IPS-15b (cell line): ENCODE measurements around the gene RPL4.

Experiments
- H3K27me3 ChIP-seq: one replicate; pipeline ENCODE4 v1.6.1; 2013; ENCODE audit warnings: low read length; ENCODE audit not compliant: control insufficient read depth, insufficient read depth
- H3K36me3 ChIP-seq: one replicate; pipeline ENCODE4 v1.6.1; 2013; ENCODE audit warnings: low read length; ENCODE audit not compliant: control insufficient read depth, insufficient read depth
- H3K4me1 ChIP-seq: one replicate; pipeline ENCODE4 v1.6.1; 2013; ENCODE audit warnings: mild to moderate bottlenecking, low read length; ENCODE audit not compliant: control insufficient read depth, insufficient read depth
- H3K4me3 ChIP-seq: one replicate; pipeline ENCODE4 v1.5.1; 2013; ENCODE audit warnings: low read depth, low read length
- H3K9ac ChIP-seq: one replicate; pipeline ENCODE4 v1.6.1; 2013; ENCODE audit warnings: low read depth, mild to moderate bottlenecking, low read length
- H3K9me3 ChIP-seq: one replicate; pipeline ENCODE4 v1.6.1; 2013; ENCODE audit warnings: mild to moderate bottlenecking, low read length; ENCODE audit not compliant: control insufficient read depth, insufficient read depth

RPL4 gene

DNA sequence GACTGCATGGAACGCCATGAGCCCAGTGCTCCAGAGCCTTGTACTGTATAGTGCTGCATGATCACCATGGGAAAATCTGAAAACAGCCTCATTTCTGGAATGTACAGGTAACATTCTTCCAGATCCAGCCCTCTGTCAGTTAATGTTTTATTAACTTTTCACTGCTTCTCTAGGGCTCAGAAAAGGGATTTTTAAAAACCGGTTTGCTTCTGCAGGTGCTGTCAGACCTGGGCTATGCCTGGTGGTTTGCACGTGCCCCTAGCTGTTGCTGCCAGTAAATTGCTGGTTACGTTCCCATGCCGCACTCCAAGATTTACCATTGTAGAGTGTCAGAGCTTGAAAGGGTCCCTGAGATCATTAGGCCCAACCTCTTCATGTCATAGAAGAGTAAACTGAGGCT is 16.1 kb downstream of the RPL4 start:
- H3K27me3 ChIP-seq = no peaks in the 10 kb centered on the region

DNA sequence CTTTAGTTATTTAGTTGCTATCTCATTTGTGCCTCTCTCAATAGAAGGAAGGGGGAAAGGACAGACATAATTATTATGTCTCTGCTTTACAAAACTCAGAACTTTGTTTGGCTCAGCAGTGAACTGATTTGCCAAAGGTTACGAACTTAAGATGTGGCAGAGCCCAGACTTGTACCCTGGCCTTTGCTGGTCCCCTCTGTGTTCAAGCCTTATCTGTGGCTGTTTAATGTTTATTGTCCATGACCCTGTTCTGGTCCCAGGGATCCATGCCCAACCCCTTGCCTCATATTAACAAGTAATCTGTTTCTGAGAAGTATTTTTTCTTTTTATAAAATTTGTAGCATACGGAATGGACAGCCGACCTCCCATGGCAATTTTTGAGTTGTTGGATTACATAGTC is 17.8 kb downstream of the RPL4 start:
- Histone ChIP-seq H3K27me3 (no peaks in the 10 kb centered on the region), H3K9me3 (no peaks in the 10 kb centered on the region), H3K4me3 (no peak overlapping the region), H3K36me3 (peaks cover 12% of the 10 kb centered on the region), H3K4me1 (no peaks in the 10 kb centered on the region), H3K9ac (no peak overlapping the region)

More for the DNA sequence above, 16.1 kb downstream of the RPL4 start:
- Histone ChIP-seq H3K4me1 (no peaks in the 10 kb centered on the region), H3K9ac (no peak overlapping the region), H3K9me3 (no peaks in the 10 kb centered on the region), H3K36me3 (peaks cover 3% of the 10 kb centered on the region), H3K4me3 (no peak overlapping the region)

DNA sequence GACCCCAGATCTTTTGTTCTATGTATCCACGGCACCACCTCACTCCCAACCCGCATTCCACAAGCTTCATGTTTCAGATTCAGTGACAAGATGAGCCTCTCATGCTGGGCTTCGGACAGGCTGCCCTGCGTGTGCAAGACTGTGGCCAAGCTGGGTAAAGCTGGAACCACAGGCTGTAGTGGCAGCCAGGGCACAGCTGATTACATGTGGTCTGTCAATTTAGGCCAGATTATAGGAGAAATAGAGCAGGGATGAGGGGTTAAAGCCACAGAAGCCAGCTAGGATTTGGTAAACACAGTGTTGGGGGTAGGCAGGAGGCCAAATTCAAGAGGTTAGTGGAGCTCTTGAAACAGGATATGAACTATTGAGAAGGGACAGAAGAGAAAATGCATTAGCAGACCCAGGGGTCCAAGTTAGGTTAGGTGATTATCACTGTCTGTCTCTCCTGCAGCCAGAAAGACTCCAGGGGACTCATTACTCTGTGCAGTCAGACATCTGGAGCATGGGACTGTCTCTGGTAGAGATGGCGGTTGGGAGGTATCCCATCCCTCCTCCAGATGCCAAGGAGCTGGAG is 20.0 kb downstream of the RPL4 start:
- H3K4me1 ChIP-seq = no peaks in the 10 kb centered on the region
- peaks cover 13% of the 10 kb centered on the region for H3K36me3 ChIP-seq
- H3K9ac ChIP-seq = no peak overlapping the region
- no peak overlapping the region for H3K4me3 ChIP-seq
- no peaks in the 10 kb centered on the region for H3K27me3 ChIP-seq
- H3K9me3 ChIP-seq = no peaks in the 10 kb centered on the region

DNA sequence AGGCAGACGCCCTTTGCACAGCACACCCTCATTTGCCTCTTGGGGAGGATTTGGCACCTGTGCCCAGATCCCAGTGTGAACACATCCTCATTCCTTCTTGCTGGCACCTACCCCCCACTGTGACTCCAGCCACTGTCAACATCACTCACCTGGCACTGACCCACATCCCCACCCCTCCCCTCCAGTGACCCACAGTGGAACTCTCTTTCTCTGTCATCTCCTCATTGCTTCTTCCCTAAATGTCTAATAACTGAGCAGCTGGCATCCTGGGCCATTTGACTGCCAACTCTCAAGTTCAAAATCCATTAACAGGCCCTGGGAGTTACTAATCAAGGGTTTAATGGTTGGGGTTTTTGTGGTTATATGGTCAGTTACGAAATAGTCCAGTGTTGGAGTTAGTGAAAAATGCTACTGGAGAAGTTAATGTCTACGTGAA is 21.5 kb downstream of the RPL4 start:
- no peaks in the 10 kb centered on the region for H3K4me1 ChIP-seq
- H3K9ac ChIP-seq = no peak overlapping the region
- H3K36me3 ChIP-seq = peaks cover 13% of the 10 kb centered on the region
- H3K27me3 ChIP-seq = no peaks in the 10 kb centered on the region
- H3K9me3 ChIP-seq = no peaks in the 10 kb centered on the region
- H3K4me3 ChIP-seq = no peak overlapping the region

DNA sequence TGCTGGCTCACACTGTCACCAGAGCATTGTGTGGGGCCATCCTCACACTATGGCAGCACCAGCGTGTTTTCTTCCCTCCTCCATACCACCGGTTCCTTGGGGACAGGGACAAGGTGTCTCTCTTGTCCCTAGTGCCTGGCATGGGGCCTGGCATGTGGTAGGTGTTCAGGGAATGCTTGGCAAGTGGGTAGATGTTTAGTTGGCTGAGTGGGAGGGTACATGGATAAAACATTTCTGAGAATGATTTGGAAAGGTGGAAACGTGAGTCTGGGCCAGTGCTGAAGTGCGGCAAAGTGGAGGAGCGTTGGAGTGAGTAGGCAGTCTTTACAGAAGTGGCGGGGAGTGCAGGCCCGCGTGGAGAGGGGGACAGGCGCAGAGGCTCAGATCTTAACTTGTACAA is 22.1 kb downstream of the RPL4 start:
- H3K9me3 ChIP-seq = no peaks in the 10 kb centered on the region
- no peak overlapping the region for H3K9ac ChIP-seq
- H3K4me3 ChIP-seq = no peak overlapping the region
- H3K4me1 ChIP-seq = no peaks in the 10 kb centered on the region
- peaks cover 13% of the 10 kb centered on the region for H3K36me3 ChIP-seq
- no peaks in the 10 kb centered on the region for H3K27me3 ChIP-seq

DNA sequence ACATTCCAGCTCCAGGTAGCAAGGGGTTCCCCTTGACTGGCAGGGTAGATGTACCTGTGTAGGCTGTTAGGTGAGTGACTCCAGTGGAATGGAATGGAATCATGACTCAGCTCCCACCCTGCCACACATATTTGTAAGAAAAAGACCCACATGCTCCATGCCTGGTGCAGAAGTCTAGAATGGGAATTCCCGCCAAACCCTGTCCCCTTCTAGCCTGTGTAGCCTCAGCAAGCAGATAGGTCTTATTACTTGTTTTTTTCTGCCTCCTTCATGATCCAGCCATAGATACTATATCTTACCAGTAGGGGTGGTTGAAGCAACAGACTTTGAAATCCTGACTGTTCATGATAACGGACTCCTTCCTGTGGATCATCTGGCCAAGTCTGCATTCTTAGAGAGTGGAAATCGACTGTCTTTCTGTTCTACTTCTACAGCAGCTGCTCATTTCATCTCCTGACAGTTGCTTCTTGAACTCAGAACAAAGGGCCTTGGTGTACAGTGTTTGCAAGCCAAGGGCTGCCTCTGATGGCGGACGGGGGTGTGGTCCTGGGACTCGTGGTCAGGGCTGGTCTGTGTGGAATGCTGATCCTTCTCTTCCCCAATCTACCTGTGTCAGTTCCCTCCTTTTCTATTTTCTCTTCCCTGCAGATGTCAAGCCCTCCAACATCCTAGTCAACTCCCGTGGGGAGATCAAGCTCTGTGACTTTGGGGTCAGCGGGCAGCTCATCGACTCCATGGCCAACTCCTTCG is 23.4 kb downstream of the RPL4 start:
- Histone ChIP-seq H3K4me3 (no peak overlapping the region), H3K4me1 (peaks cover 2% of the 10 kb centered on the region), H3K9ac (no peak overlapping the region), H3K9me3 (no peaks in the 10 kb centered on the region), H3K27me3 (no peaks in the 10 kb centered on the region), H3K36me3 (peaks cover 13% of the 10 kb centered on the region)

DNA sequence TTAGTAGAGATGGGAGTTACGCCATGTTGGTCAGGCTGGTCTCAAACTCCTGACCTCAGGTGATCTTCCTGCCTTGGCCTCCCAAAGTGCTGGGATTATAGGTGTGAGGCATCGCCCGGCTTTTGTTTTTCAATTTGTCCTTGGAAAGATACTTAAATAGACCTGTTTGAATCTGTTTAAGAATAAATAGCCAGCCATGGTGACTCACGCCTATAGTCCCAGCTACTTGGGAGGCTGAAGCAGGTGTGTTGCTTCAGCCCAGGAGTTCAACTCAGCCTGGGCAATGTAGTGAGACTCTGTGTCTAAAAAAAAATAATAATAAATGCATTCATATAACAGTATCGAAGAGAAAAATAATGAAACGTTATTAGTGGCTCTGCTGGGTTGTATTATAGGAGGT is 24.4 kb downstream of the RPL4 start:
- Histone ChIP-seq H3K4me1 (peaks cover 4% of the 10 kb centered on the region), H3K27me3 (no peaks in the 10 kb centered on the region), H3K9ac (no peak overlapping the region), H3K9me3 (no peaks in the 10 kb centered on the region), H3K36me3 (peaks cover 13% of the 10 kb centered on the region), H3K4me3 (no peak overlapping the region)

DNA sequence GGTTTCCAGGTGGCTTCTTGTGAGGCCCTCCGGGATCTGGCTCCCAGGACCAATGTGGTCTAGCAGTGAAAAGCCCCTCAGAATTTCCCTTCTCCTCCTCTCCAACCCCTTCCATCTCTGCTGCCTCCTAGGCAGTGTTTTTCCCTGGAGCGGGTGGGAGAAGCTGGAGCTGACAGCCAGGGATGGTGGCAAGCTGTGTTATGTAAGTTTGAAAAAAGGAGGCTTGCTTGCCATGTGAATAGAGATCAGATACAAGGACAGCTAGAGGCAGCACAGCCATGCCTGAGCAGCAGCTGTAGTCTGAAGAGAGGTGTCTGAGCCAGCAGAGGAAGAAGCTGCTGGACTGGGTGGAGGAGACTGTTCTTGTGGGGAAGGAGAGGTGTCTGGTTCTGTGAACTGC is 27.6 kb downstream of the RPL4 start:
- H3K9me3 ChIP-seq = no peaks in the 10 kb centered on the region
- H3K27me3 ChIP-seq = no peaks in the 10 kb centered on the region
- H3K4me3 ChIP-seq = no peak overlapping the region
- peak overlapping the region; percentile 9 for H3K9ac ChIP-seq
- H3K36me3 ChIP-seq = peaks cover 4% of the 10 kb centered on the region
- peaks cover 29% of the 10 kb centered on the region for H3K4me1 ChIP-seq

DNA sequence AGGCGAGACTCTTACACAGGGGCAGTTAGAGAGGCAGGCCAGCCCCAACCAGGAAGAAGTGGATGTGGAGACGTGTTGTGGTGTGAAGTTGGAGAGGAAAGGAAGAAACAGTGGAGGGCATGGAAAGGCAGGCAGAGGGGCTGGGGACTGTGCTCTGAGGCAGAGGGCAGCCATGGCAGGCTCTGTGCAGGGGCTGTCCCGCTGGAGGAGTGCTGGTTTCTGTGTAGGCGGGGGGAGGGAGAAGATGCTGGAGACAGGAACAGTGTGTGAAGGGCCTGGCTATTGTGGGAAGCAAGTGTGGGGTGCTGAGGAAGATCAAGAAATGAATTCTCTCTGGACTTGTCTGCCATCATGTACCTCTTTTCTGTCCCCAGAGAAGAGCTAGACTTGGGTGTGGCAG is 28.1 kb downstream of the RPL4 start:
- no peaks in the 10 kb centered on the region for H3K36me3 ChIP-seq
- H3K4me1 ChIP-seq = peaks cover 29% of the 10 kb centered on the region
- no peak overlapping the region for H3K9ac ChIP-seq

DNA sequence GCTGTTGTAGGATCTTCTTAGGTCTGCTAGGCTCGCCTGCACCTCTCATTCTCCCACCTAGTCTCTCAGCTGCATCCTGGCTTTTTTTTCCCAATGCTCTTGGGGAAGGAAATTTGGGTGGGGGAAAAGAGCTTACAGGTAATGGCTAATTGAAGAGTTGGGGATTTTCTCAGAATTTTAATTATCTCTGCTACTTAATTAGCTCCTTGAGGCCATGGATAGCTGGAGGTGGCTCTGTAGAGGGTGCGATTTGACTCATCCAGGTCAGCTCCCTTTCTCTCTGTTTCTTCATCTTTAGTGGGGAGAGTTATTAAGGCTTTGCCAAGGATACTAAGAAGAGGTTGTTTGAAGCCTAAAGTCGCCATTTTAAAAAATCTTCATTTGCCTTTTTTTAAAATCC is 29.7 kb downstream of the RPL4 start:
- Histone ChIP-seq H3K9ac (peak overlapping the region; percentile 20), H3K27me3 (no peaks in the 10 kb centered on the region), H3K9me3 (no peaks in the 10 kb centered on the region), H3K4me3 (no peak overlapping the region), H3K4me1 (peaks cover 36% of the 10 kb centered on the region), H3K36me3 (no peaks in the 10 kb centered on the region)

More for the DNA sequence above, 28.1 kb downstream of the RPL4 start:
- no peak overlapping the region for H3K4me3 ChIP-seq
- H3K27me3 ChIP-seq = no peaks in the 10 kb centered on the region
- no peaks in the 10 kb centered on the region for H3K9me3 ChIP-seq

DNA sequence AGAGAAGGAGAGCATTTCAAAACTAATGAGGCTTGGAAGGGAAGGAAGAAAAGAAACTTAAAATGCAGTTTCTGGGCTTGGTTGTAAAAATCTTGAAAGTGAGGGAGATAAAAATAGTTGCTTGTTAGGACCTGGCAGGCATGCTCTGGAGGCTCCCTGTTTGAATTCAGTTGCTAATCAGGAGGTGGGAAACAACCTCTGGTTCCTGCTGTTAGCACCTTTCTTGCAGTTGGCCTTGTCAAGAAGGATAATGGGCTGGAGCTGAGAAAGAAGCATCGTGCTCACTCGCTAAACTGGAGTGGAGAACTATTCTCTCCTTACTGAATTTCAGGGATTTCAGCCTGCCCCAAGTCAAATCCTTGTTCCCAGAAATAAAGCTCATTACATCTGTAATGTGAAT is 30.5 kb downstream of the RPL4 start:
- no peak overlapping the region for H3K4me3 ChIP-seq
- H3K36me3 ChIP-seq = no peaks in the 10 kb centered on the region
- no peaks in the 10 kb centered on the region for H3K27me3 ChIP-seq
- no peaks in the 10 kb centered on the region for H3K9me3 ChIP-seq
- H3K9ac ChIP-seq = peak overlapping the region; percentile 20
- H3K4me1 ChIP-seq = peaks cover 36% of the 10 kb centered on the region
